ENCODE measurements around the gene SRGAP2.
"Not testable (repeated sequence)": the region's sequence is repeated elsewhere in the genome, so short reads cannot be mapped to it uniquely, and the experiment has no call there.

Gene SRGAP2

GRCh38 chr1:206203364-206204158, at the start of gene SRGAP2:
TSS of gene SRGAP2 (plus strand) at chr1:206203541. CDS start at chr1:206205971, 2,430 bp downstream.
- peak; percentile 64 for DNase-seq
- in situ Hi-C loops (cut with HindIII; ENCODE audit: low pct_ligation_motif_present, low sequenced_read_pairs); H3K27me3 ChIP-seq (replicated peaks); H3K36me3 ChIP-seq (replicated peaks); H3K27ac ChIP-seq: not testable (repeated sequence)
- peak within 1 kb of the TSS; percentile 55 for H3K4me3 ChIP-seq (ENCODE audit: low read depth, low read length)

- H3K4me3 ChIP-seq (ENCODE audit: low read depth, low read length); H3K36me3 ChIP-seq (replicated peaks); H3K27me3 ChIP-seq (replicated peaks); H3K27ac ChIP-seq; in situ Hi-C loops (cut with HindIII; ENCODE audit: low pct_ligation_motif_present, low sequenced_read_pairs): not testable (repeated sequence)
- DNase-seq = peak; percentile 19
Observed at GRCh38 chr1:206167350-206168029, 35.9 kb upstream of the SRGAP2 start.

GRCh38 chr1:206169794-206170193, 33.5 kb upstream of the SRGAP2 start:
- in situ Hi-C loops (cut with HindIII; ENCODE audit: low pct_ligation_motif_present, low sequenced_read_pairs); H3K36me3 ChIP-seq (replicated peaks); DNase-seq; H3K4me3 ChIP-seq (ENCODE audit: low read depth, low read length); H3K27me3 ChIP-seq (replicated peaks); H3K27ac ChIP-seq: not testable (repeated sequence)

GRCh38 chr1:206173110-206173719, 30.1 kb upstream of the SRGAP2 start:
- in situ Hi-C loops (cut with HindIII; ENCODE audit: low pct_ligation_motif_present, low sequenced_read_pairs); H3K36me3 ChIP-seq (replicated peaks); DNase-seq; H3K27ac ChIP-seq; H3K4me3 ChIP-seq (ENCODE audit: low read depth, low read length); H3K27me3 ChIP-seq (replicated peaks): not testable (repeated sequence)

- in situ Hi-C loops (cut with HindIII; ENCODE audit: low pct_ligation_motif_present, low sequenced_read_pairs); H3K27ac ChIP-seq; H3K36me3 ChIP-seq (replicated peaks); H3K4me3 ChIP-seq (ENCODE audit: low read depth, low read length); H3K27me3 ChIP-seq (replicated peaks): not testable (repeated sequence)
- TF ChIP-seq CTCF (IDR thresholded peaks at IDR 0.05; ENCODE audit: low read depth, low read length, missing control alignments) = peak; percentile 41
- peak; percentile 40 for DNase-seq
Observed at GRCh38 chr1:206174182-206174868, 29.0 kb upstream of the SRGAP2 start.

GRCh38 chr1:206175459-206176113, 27.8 kb upstream of the SRGAP2 start:
- in situ Hi-C loops (cut with HindIII; ENCODE audit: low pct_ligation_motif_present, low sequenced_read_pairs); H3K27ac ChIP-seq: not testable (repeated sequence)
- peak; percentile 11 for DNase-seq

GRCh38 chr1:206176114-206176502, 27.2 kb upstream of the SRGAP2 start:
- peak; percentile 94 for DNase-seq
- H3K27ac ChIP-seq; in situ Hi-C loops (cut with HindIII; ENCODE audit: low pct_ligation_motif_present, low sequenced_read_pairs); H3K27me3 ChIP-seq (replicated peaks); H3K36me3 ChIP-seq (replicated peaks); H3K4me3 ChIP-seq (ENCODE audit: low read depth, low read length): not testable (repeated sequence)

More at GRCh38 chr1:206175459-206176113, 27.8 kb upstream of the SRGAP2 start:
- peak; percentile 45 for TF ChIP-seq CTCF (IDR thresholded peaks at IDR 0.05; ENCODE audit: low read depth, low read length, missing control alignments)
- H3K36me3 ChIP-seq (replicated peaks); H3K4me3 ChIP-seq (ENCODE audit: low read depth, low read length); H3K27me3 ChIP-seq (replicated peaks): not testable (repeated sequence)

GRCh38 chr1:206178061-206178989, 25.0 kb upstream of the SRGAP2 start:
- H3K27me3 ChIP-seq (replicated peaks); in situ Hi-C loops (cut with HindIII; ENCODE audit: low pct_ligation_motif_present, low sequenced_read_pairs); H3K36me3 ChIP-seq (replicated peaks); H3K4me3 ChIP-seq (ENCODE audit: low read depth, low read length): not testable (repeated sequence)
- peak; percentile 82 for DNase-seq
- peak overlapping the region; percentile 60 for H3K27ac ChIP-seq

GRCh38 chr1:206179666-206180065, 23.7 kb upstream of the SRGAP2 start:
- DNase-seq; H3K27me3 ChIP-seq (replicated peaks); in situ Hi-C loops (cut with HindIII; ENCODE audit: low pct_ligation_motif_present, low sequenced_read_pairs); H3K36me3 ChIP-seq (replicated peaks); H3K4me3 ChIP-seq (ENCODE audit: low read depth, low read length); H3K27ac ChIP-seq: not testable (repeated sequence)

- H3K27me3 ChIP-seq (replicated peaks); in situ Hi-C loops (cut with HindIII; ENCODE audit: low pct_ligation_motif_present, low sequenced_read_pairs); H3K36me3 ChIP-seq (replicated peaks); H3K4me3 ChIP-seq (ENCODE audit: low read depth, low read length); H3K27ac ChIP-seq; DNase-seq: not testable (repeated sequence)
Observed at GRCh38 chr1:206182368-206183317, 20.7 kb upstream of the SRGAP2 start.
